ENCODE measurements around the gene ARMC12.
"Not testable (repeated sequence)": the region's sequence is repeated elsewhere in the genome, so short reads cannot be mapped to it uniquely, and the experiment has no call there.

ARMC12 gene, protein sequence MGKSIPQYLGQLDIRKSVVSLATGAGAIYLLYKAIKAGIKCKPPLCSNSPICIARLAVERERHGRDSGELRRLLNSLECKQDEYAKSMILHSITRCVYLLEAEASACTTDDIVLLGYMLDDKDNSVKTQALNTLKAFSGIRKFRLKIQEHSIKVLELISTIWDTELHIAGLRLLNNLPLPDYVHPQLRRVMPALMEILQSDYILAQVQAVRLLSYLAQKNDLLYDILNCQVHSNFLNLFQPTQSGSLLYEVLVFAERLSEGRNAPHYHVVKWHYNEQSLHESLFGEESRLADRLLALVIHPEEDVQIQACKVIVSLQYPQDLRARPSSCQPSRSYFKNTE

DNA sequence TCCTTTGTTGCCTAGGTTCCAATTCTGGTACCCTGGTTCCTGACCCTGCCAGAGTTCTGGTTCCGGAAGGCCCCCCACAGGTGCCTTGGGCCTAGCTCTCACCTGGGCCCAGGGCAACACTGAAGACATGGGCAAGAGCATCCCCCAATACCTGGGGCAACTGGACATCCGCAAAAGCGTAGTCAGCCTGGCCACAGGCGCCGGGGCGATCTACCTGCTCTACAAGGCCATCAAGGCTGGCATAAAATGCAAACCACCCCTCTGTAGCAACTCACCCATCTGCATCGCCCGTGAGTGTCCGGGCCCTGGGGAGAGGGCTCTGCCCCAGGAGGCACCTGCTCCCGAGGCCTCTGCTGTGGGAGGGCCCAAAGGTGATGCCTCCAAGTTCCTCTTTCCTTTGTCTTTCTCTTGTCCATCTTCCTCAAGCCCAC lies at the start of gene ARMC12:
ARMC12 (plus strand) TSS at position 51 of the 431 bp plus-strand sequence; CDS start at position 128, 77 bp downstream.
- DNase-seq, result no peak

DNA sequence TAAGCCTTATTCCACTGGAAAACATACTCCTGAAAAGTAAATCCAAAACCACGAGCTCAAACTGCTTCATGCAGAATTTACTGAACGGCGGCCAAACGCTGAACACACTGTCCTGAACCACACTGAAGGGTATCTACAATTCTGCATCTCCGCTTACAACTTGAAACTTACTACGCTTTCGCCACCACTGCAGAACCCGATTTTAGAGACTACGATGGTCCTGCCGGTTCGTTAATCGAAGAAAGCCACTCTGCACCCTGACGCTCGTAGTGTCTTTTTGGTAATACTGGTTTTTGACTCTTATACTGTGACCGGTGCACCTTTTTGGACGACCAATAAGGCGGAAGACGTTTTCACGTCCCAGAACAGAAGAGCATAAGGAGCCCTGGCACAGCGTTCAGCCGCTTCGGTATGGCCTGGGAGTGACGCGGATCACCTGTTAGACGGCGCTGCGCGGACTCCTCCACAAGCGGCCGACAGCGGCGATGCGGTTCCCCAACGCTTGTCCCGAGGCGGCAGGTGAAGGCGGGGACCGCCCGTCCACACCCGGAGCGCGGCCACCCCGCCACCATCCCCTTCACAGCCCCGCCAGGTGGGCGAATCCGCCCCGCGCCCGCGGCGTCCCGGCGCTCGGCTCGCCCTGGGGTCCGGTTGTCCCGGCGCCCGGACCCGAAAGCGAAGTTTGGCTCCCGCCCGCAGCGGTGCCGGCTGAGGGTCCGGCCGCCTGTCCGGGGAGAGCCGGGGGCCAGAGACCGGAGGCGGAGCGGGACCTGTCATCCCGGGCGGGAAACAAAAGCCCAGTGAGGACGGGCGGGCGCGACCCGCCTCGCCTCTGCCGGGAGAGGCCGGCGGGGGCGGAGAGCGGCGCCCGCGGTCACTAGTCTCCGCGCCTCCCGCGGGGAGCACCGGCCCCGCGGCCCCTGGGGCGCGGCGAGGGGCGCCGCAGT lies 48.9 kb upstream of the ARMC12 start:
- DNase-seq, result peak; percentile 70 to 79

DNA sequence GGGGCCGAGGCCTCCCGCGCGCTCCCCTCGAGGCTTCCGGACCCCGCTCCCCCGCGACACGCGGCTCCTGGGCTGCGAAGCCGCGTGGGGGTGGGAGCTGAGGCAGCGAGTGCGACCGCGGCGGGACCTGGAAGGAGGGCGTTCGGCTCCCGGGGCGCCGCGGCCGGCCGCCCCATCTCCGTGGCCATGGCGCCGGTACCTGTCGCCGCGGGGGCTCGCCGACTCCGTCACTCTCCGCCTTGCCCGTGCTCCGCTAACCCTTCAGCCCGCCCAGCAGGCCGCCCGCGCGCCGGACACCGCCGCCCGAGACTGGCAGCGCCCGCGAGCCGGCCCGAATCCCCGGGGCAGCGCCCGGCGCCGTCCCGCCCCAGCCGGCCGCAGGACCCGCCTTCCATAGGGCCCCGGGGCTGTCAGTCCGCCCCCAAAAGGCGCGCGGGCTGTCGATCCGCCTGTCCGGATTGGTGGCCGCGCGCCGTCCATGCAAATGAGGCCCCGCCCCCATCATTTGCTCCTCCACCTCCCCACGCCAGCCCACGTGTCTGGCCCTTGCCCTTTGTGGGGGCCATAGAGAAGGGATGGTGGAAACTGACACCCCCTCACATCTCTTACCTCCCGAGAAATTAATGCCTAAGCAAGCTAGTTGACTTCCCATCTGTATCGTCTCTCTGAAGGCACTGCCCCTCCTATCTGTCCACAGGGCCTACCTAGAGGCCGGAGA lies 48.1 kb upstream of the ARMC12 start, which contains the start of gene FKBP5:
FKBP5 (minus strand) TSS at position 311 of the 718 bp plus-strand sequence. CDS start 46,091 bp downstream, outside the sequence.
- DNase-seq, result peak; percentile 93 to 94

DNA sequence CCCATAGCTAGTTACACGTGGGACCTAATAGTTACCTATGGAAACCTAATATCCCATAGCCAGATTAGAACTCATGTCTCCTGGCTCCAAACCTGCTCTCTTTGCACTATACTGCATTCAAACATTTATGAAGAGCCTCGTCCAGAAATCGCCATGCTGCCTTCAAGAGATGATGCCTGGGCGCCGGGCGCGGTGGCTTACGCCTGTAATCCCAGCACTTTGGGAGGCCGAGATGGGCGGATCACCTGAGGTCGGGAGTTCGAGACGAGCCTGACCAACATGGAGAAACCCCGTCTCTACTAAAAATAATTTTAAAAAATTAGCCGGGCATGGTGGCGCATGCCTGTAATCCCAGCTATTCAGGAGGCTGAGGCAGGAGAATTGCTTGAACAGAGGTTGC lies 46.8 kb upstream of the ARMC12 start:
- not testable (repeated sequence) for DNase-seq

DNA sequence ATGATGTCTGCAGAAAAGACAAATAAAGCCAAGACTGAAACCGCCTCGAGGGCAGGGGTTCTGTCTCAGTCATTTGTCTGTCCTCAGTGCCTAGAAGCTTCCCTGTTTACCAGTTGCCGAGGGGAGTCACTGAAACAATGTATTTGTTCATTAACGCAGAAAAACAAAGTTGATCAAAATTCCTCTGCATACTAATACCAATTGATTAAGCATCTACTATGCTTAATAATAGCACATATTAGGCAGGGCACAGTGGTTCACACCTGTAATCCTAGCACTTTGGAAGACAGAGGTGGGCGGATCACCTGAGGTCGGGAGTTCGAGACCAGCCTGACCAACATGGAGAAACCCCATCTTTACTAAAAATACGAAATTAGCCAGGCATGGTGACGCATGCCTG lies 46.3 kb upstream of the ARMC12 start:
- DNase-seq, result no peak

DNA sequence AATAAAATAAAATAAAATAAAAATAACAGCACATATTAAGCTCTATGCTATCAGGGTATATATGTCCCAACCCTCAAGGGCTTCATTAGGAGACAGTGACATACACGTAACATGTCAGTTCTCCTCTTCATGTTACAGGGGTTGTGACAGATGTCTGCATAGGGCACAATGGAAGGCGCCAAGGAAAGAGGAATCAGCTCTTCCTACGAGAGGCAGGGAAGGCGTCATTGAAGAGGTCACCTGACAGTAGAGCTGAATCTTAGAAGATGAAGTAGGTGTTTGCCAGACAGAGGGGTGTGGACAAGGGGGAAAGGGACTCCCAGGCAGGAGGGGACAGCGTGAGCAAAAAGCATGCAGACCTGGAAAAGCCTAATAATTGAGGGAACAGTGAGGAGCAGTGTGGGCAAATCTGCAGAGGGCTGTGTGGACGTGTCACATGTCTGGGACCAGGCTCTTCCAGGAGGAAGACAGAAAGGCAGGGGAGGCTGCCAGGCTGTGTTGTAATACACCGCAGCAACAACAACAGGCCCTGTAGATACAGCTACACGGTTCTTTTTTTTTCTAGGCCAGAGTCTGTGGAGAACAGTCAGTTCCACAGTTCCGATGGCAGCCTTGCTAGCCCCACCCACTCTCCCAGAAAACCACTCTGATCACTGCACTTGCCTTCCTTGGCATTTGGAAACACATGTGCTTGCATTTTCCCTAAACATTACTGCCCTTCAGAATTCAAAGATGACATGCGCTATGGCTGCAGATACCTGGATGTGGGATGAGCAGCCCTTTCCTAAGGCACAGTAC lies 45.6 kb upstream of the ARMC12 start:
- DNase-seq, result no peak

DNA sequence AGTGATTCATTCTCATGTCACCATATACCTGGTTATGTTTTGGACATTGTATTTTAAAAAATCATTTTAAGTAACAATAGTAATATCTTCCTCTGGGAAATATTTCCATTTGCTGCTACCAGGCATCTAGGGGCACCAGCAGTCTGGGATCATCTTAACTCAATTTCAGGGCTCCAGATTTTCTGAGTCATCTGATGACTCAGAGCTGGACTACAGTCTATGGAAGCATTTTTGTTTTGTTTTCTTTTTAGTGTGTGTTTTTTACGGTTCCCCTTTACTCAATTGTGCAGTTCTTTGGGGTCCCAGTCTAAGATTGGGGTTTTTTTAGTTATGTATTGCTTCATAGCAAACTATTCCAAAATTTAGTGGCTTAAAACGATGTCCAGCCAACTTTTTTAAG lies 42.4 kb upstream of the ARMC12 start:
- no peak for DNase-seq

DNA sequence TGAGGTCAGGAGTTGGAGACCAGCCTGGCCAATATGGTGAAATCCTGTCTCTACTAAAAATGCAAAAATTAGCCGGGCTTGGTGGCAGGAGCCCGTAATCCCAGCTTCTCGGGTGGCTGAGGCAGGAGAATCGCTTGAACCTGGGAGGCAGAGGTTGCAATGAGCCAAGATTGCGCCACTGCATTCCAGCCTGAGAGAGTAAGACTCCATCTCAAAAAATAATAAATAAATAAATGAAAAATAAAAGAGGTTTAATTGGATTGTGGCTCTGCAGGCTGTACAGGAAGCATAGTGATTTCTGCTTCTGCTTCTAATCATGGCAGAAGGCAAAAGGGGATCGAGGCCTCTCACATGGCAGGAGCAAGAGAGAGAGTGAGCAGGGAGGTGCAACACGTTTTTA lies 38.4 kb upstream of the ARMC12 start:
- peak in 1 of 2 experiments; percentile 1 for DNase-seq

DNA sequence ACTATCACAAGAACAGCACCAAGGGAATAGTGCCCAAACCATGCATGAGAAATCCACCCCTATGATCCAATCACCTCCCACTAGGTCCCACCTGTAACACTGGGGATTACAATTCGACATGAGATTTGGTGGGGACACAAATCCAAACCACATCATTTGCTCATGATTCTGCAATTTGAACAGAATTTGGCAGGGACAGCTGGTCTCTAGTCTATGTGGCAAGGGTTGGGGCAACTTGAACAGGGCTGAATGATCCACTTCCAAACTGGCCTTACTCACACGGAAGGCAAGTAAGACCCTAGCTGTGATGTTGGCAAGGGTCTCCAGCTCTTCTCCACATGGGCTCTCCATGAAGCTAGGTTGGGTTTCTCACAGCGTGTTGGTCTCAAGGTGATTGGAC lies 38.0 kb upstream of the ARMC12 start:
- DNase-seq, result peak in 1 of 2 experiments; percentile 6

DNA sequence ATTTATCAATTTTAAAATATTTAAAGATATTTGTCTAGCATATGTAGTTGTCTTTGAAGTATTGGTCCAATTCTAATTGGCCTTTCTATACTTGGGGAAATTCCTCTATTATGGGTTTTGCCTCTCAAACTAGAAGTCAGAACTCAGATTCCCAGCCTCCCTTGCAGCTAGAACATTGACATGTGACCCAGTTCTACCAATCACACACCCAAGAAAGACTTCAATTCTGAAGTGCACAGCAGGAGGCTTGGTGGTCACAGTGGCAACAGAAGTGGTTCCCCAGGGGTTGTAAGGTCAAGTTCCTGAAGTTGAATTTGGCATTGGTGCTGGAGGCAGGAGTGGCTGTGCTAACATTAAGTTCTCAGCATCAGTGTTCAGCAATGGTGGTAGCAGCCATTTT lies 33.3 kb upstream of the ARMC12 start:
- peak in 1 of 2 experiments; percentile 12 for DNase-seq

DNA sequence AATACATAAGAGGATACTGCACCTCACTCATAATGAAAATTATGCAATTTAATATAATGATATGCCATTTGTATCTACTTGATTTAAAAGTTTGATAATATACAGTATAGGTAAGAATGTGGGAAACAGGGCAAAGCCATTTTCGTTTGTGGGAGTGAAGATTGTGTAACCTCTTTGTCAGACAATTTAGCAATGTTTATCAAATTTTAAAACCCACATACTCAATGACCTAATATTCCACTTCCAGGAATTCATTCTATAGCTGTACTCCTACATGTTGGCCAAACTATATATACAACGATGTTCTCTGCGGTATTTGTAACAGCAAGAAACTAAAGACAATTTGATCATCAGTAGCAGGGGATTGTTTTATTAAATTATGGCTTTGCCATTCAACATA lies 30.4 kb upstream of the ARMC12 start:
- no peak for DNase-seq

DNA sequence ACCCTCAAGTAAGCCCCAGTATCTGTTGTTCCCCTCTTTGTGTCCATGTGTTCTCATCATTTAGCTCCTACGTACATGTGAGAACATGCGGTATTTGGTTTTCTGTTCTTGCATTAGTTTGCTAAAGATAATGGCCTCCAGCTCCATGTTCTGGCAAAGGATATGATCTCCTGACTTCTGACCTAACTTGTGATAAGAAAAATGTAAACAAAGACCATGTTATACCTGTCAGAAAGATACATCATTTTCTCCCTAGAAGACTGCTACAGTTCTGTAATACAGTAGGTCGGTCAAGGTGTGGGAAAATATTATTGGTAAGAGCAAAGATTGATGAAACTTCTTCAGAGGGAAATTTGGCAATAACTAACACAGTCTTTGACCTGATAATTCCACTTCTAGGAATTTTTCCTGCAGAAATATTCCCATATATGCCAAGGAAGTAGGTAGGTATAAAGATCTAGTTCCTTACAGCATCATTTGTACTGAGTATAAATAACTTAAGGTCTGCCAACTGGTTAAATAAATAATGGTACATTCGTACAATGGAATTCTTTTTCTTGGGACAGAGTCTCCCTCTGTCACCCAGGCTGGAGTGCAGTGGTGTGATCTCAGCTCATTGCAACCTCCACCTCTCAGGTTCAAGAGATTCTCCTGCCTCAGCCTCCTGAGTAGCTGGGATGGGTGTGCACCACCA lies 29.0 kb upstream of the ARMC12 start:
- no peak for DNase-seq

DNA sequence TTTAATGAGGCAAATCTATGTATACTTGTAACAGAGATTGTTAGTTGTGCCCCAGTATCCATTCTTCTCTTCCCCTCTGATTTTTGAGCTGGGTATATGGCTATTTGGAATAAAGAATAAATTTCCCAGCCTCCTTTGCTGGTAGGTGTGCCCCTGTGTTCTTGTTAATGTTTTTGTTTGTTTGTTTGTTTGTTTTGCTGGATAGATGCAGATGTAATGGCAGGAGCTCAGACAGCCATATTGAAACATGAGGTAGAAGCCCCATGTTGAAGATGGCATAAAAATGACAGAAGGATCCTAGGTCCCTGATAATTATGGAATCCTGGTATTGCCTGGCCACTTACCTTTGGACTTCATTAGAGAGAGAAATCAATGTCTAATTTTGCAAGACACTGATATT lies 28.2 kb upstream of the ARMC12 start:
- no peak for DNase-seq

DNA sequence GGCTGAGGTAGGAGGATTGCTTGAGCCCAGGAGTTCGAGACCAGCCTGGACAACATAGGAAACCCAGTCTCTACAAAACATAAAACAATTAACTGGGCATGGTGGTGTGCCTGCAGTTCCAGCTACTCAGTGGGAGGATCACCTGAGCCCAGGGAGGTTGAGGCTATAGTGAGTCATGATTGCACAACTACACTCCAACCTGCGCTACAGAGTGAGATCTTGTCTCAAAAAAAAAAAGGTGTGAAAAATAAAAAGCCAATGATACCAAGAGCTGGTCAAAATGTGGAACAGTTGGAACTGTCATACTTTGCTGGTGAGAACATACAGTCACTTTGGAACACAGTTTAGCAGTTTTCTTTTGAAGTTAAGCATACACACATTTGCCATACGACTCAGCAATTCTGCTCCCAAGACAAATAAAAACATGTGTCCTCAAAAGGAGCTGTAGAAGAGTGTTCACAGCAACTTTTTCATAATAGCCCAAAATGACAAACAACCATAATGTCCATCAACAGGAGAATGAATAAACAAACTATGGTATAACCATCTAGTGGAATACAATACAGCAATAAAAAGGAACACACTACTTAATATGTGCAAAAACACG lies 26.5 kb upstream of the ARMC12 start:
- peak in 1 of 2 experiments; percentile 45 for DNase-seq

DNA sequence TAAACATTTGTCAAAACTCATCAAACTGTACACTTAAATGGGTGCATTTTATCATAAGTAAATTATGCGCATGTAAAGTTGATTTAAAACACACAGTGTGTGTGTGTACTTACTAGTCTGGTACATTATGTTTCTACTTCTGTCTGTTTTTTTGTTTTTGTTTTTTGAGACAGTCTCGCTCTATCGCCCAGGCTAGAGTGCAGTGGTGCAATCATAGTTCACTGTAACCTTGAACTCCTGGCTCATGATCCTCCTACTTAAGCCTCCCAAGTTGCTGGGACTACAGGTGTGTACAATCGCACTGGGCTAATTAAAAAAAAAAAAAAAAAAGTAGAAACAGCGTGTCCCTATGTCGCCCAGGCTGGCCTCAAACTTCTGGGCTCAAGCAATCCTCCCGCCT lies 25.1 kb upstream of the ARMC12 start:
- no peak for DNase-seq

DNA sequence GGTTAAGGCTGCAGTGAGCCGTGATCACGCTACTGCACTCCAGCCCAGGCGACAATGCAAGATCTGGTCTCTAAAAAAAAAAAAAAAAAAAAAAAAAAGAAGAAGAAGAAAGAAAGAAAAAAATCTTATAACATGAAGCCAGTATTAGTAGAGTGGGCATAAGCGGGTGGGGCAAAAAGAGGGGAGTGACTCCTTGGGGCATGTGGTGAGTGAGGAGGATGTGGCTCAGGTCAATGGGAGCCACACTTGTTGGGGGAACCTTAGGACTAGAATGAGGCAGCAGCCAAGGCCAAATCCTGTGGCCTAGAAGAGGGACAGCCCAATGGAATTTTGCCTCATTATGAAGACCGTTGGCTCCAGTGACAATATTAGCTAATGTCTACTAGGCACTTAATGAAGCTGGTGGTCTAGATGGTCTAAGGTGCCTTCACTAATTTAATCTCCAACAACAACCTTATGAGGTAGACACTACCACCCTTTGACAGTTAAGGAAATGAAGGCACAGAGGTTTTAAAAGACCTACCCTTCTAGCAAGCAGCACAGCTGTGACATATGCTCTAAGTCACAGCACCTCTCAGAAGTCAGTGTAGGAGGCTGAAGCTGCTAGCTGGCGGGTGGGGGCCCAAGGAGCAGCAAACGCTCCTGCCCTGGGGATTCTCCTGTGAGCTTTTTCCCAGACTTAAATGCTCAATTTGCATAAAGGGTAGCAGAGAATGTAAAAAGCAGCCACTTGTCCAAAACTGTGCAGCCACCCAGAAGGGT lies 23.6 kb upstream of the ARMC12 start:
- no peak for DNase-seq

DNA sequence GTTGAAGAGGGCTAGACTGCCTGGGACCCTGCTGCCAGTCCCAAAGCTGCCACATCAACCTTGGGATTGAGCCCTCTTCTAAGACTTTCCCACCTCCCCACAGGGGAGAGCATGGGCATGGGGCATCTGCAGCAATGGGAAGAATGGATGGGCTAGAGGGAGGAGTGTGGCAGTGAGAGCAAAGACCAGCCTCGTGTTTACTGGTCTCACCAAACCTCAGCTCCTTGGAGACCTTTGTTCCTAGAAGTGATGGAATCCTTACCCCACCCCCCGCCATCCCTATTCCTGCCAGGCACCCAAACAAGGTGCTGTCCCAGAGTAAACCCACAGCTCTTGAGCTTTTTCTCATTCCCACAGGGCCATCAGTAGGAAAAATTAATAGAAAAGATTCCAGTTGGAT lies 20.0 kb upstream of the ARMC12 start:
- no peak for DNase-seq

DNA sequence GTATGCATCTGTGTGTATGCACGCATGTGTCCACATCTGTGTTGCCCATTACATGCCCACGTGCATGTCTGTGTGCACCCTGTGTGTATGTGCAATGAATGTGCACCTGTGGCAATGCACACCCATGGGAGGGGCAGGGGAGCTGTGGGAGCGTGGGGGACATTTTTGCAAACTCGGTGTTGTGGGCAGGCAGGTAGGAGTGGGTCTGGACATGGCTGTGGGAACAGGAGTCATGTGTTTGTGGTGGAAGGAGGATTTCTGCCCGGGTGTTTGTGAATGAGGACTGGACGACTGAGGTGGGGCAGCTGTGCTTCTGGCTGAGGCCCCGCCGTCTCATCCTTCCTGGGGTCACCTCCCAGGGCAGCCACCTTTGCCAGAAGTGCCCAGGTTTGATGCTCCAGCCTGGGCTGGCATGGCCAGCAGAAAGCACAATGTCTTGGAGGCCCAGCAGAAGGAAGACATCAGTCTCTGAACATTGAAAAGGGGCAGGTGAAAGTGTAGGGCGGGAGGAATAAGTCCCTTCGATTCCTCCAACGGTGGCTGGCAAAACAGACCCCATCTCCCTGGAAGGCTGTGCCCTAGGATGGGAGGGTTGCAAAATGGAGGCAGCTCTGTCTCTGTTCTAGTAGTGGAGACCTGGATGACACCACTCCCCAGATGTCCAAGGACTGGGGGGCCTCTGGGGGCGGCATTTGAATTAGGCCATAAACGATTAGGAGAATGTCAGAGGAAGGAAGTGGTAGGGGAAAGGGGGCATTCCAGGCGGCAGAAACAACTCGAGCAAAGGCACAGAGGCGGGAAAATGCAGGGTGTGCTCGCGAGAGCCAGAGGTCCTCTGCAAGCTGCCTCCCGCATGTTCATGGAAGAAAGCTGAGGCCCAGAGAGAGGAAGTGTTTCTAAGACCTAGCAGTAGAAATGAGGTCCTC lies 19.1 kb upstream of the ARMC12 start:
- DNase-seq, result peak; percentile 31 to 47

DNA sequence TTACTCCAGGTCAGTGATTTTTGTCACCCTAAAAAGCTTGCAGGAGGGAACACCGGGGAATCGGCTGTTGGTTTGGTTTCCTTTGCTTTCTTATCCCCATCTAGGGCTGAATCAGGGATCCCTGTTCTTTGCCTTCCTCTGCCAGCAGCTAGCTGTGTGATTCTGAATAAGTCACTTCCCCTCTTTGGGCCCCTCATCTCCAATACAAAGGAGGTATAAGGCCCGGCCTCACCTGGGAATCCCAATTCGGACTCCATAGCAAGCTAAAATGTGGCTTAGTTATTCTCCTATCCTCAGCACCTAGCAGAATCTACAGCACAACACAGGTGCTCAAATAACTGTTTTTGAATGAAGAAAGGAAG lies 18.5 kb upstream of the ARMC12 start:
- peak in 1 of 2 experiments; percentile 52 for DNase-seq
